Suppressor macrophage treated with lipopolysaccharide for 4 hours (primary cell): ENCODE data around the gene DEPDC1B.
"Not testable (repeated sequence)": the region's sequence is repeated elsewhere in the genome, so short reads cannot be mapped to it uniquely, and the experiment has no call there.

ENCODE experiments used
- DNase-seq: peaks from one replicate; pipeline ENCODE4 v3.0.0-alpha.2; 2020

The DEPDC1B gene

DNA sequence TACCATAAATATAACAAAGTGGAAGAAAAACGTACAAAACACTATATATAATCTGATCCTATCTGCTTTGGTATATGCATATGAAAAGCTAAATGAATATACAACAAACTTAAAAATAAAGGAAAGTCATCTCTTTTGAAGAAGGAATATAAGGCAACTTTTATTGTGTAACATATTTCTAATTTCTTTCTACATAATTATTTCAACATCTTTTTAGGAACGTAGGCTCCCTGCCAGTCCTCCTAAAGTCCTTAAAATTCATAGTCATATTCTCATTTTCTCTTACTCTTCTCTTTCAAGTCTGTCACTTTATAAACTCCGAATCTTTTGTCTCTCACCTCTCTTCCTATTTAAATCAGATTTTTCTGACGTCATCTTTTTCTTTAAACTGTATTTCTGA, 9.6 kb downstream of the DEPDC1B start:
- DNase-seq: no peak

DNA sequence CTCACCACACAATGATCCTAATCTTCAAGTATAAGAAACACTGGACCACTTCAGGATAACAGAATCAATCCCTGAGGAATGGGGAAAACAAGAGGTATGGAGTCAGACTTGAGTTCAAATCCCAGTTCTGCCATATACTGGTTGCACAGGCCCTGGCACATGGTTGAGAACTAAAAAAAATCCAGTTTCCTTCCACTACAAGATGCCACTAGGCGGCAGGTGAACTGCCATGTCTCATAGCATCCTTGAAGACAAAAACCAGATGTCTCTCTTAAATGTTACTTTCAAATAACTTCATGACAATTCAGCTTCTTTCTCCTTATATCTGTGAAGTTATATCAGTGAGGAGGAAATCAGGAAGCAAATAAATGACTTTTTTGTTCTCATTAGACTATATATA, 11.0 kb downstream of the DEPDC1B start:
- DNase-seq: no peak

DNA sequence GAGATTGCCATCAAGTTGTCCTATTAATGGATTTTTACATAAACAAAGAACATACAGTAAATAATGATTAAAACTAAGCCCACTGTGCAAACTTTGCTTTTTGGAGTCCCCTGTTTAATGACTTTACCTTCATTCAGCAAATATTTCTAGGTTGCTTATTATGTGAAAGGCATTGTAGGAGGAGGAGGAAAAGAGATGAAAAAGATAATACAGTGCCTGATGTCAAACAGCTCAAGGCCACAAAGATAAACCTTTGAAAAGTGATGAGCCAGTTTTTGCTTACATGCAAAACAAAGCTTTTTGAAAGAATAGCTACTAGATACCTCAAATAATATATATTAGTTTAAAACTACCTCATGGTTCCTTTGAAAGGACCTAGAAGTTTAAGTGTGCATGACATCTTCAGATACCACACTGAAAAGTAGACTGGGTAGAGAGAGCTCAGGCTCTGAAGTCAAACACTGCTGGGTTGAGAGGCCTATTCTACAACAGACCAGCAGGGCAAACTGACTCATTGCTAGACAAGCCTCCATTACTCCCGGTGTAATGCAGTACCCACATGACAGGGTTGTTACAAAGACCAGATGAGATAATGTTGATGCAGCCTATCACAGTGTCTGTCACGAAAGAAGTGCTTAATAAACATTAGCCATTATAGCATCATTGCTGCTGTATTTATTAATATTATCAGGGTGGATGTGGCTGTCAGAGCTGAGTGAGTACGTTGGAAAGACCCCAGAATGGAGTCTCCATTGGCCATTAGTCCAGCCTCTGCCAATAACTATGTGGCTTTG, 11.8 kb downstream of the DEPDC1B start:
- peak; percentile 44 for DNase-seq

DNA sequence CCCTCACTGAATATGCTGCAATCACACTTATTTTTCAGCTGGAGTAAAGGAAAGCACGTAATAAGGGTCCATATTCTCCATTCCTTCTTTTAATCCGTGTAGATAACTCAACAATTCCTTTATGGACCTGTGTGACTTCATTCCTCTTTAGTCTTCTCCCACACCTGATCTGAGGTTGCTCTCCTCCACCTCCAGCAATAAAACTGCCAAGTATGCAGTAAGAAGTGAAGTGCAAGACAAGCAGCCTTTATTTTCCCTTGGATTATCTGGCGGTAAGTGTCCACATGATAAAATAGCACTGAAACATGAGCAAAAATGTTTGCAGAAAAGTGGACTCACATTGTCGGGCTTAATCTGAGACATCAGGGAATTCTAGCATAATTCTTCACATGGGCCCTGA, 13.8 kb downstream of the DEPDC1B start:
- DNase-seq: no peak

DNA sequence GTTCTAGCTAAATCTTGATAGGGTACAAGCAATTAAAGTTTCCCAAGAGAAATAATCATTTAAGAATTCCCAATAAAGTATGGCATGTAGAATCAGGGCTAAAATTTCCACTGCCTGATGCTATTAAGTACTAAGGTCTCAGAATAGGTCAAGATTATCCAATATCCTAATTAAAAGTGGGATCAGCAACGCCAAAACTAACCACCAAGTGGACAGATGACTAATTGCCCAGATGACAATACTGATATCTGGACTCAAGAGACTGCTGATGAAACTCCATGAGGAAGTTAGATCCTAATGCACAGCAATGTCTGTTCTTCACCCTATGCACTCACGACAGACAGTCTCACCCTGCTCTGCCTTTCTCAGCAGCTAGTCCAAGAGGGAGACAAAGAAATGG, 14.3 kb downstream of the DEPDC1B start:
- DNase-seq: peak; percentile 49

DNA sequence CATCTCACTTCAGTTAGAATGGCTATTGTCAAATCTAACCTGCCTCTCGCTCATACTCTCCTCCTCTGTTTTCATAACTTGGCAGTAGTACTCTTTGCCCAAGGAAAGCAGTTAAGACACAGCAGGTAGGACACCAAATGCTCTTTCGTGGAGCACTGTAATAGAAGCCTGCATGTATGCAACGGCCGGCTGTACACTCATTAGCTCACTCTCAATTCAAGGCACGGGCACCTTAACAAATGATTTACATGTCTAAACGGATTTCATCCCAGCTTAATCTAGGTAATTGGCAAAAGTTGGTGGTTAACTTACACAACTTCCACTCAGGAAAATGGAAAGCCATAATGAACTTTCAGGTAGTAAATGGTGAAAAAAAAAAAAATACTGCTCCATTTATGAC, 14.9 kb downstream of the DEPDC1B start:
- DNase-seq: no peak

DNA sequence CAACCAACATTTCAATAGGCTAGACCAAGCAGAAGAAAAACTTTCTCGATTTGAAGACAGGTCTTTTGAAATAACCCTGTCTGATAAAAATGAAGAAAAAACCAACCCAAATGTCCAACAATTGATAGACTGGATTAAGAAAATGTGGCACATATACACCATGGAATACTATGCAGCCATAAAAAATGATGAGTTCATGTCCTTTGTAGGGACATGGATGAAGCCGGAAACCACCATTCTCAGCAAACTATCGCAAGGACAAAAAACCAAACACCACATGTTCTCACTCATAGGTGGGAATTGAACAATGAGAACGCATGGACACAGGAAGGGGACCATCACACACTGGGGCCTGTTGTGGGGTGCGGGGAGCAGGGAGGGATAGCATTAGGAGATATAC, 18.0 kb downstream of the DEPDC1B start:
- DNase-seq: not testable (repeated sequence)

DNA sequence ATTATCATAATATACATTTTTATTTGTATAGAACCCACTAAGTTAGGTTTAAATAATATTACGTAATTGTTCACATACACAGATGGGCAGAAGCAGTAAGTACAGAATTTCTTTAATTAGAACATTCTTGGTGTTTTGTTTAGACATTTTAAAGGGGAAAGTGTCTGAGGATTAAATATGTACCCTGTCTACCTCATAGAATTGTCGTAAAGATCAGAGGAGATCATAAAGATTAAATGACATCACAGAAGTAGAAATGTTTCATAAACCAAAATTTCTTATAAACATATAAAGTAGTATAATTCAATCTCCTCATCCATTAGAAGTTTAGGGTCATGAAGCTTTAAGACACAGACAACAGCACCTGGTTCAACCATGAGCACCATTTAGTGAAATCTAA, 20.1 kb downstream of the DEPDC1B start:
- no peak for DNase-seq

DNA sequence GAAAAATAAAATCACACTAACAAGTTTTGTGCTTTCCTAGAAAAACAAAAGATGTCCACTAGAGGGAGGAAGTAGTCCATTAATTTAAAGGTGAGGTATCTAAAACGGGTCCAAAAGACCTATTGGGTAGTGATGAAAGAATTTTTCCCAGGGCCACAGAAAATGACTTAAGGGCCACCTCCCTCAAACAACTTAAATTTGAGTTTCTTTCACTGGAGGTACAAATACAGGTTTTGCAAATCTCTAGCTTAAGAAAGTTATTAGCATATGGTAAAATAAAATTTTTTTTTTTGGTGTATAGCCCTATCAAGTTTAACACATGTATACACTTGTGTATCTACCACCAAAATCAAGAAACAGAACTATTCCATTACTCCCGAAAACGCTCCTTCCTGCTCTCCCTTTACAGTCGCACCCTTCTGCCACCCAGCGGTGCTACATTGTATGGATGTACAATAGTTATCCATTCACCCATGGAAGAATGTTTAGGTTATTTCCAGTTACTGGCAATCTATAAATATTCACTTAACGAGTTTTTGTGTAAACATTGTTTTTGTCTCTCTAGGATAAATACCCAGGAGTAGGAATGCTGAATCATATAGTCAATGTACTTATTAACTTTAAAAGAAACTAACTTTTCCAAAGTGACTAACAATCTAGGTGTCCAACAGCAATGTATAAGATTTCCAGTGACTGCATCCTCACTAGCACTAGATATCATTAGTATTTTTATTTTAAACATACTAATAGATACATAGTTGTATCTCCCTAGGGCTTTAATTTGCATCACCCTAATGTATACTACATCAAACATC, 21.9 kb downstream of the DEPDC1B start:
- peak; percentile 64 for DNase-seq

DNA sequence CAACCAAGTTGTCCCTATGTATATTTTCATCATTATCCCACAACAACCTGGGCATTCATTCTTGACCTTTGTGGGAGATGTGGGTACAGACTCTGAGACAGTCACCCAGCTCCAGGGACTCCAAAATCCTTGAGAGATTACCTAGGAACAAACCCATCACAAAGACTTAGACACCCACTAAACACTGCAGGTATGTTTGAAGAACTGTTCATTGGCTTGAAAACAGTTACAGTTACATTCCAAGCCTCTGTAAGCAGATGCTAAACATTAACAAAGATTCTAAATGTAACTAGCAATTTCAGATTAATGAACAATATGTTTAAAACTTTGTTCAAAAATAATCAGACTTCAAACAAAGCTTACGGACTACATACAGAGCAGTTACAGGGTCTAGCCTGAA, 24.7 kb downstream of the DEPDC1B start:
- no peak for DNase-seq

DNA sequence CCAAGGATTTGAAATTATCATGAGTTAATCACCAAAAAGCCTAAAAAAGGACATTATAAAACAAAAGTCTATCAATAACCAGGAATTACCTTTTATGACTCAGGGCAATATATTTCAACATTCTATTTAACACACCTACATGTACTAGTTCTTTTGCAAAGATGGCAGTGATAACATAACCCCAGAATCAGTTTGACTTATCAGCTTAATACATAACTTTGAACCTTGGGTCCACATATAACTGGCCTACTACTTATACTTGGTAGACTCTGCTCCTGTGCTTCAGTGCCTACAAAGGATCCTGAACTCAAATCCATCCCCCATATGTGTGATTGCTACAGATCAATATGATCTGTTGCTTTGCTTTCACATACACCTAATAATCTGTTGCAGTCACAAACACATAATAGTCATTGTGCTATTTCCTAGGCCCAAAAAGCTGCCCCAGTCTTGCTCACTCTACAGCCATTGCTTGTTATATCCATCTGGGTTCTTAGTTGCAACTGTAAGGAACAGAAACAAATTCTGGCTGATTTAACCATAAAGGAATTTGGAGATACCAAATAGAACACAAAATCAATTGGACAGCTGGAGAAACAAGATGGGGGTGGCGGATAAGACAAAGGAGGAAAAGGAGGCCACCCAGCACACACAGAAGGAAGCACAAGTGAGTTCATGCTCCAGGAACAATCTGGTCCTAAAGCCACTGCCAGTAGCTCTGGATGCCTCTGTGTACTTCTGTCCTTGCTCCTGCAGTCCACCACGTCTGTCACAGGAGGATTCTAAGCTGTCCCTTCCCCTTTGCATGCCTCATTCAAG, 25.5 kb downstream of the DEPDC1B start:
- DNase-seq: no peak

DNA sequence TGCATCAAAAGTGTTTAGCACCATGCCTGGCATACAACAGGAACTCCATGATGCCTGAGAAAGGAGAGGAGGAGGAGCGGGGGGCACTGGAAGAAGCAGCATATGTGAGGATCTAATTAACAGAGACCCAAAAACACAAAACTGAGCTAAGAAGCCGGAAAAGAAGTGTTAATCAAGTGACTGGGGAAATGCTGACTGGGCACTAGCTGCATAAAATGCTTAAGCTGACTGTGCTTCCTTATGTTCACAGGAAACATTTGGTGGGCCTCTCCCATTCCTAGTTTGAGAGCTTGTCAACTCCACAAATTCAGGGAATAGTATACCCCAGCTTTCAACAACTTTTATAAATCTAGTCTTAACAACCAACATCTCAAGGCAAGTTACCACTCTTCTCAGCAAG, 26.6 kb downstream of the DEPDC1B start:
- DNase-seq: no peak

DNA sequence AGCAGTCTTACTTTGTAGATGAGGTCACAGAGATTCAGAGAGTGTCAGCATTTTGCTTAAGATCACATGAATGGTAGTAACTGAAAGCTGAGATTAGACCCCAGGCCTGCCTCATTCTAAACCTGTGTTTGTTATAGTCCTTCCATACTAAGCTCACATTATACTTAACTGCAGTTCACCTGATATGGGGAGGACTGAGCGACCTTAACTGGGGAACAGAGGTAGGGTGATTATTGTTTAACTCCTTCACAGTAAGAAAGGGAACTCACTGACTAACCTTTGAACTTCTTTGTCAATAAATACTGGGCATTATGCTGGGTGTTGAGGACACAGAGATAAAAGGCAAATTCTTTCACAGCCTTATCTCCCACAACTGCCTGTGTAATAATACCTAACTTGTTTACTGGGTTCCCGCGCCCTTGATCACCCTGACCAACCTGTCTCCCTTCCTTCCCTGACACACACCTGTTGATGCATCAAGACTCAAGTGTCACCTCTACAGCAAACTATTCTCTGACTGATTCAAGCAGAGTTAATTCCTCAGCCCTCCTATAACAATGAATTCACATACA, 27.2 kb downstream of the DEPDC1B start:
- DNase-seq: no peak

DNA sequence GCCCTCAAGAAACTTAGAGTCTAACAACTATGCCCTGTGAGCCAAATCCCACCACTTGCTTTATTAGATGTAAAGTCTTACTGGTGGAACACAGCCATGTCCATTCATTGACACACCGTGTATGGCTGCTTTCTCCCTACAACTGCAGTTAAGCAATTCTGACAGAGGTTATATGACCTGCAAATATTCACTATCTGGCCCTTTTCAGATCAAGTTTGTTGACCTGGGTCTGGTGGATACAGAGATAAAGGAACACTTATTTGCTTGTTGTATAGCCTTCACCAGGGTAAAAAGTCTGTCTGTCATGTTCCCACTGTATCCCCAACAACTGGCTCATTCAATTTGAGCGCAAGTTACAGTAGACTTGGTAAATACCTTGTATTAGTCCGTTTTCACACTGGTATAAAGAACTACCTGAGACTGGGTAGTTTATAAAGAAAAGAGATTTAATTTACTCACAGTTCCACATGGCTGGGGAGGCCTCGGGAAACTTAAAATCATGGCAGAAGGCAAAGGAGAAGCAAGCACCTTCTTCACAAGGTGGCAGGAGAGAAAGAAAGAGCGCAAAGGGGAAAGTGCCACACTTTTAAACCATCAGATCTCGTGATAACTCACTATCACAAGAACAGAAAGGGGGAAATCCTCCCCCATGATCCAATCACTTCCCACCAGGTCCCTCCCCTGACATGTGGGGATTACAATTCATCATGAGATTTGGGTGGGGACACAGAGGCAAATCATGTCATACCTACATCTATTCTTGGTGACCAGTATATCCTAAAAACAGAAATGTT, 27.9 kb downstream of the DEPDC1B start:
- DNase-seq: no peak

DNA sequence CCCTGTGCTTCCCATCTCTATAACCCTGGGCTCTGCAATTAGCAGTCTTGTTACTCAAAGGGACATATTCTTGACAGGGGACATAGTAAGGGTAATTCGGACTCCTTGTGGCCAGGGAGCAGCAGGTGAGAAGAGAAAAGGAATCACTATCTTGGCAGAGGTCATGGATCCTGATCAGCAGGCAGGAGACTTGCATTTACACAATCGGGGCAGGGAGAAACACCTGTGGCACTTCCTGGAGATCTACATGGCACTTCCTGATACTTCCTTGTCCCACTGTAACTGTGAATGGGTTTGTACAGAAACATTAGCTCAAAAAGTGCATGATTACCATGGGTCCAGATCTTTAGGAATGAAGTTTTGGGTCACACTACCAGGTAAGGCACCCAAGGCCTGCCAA, 29.2 kb downstream of the DEPDC1B start:
- DNase-seq: no peak

DNA sequence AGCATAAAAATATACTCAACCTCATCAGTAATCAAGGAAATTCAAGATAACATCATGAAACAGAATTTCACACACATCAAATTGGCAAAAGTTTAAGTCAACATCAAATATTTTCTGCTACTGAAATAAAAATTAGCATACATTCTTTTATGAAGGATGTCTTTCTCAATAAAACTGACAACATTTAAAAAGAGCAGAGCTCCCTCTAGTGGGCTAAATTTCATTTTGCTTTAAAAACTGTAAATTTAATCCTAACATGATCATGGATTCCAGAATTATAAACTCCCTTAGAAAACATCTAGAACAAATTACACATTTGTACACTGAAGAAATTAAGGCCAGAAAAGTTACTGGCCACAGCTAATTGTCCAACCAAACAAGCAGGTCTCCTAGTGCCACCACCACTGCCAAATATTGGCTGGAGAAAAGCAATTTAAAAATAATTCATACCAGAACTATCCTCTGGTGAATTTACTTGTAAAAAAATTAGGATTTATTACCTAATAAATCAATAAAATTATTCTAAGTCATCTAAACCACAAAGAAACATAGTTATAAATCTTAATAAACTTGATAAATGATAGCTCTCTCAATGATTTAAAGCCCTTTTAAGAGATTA, 31.2 kb downstream of the DEPDC1B start:
- DNase-seq: peak; percentile 74

DNA sequence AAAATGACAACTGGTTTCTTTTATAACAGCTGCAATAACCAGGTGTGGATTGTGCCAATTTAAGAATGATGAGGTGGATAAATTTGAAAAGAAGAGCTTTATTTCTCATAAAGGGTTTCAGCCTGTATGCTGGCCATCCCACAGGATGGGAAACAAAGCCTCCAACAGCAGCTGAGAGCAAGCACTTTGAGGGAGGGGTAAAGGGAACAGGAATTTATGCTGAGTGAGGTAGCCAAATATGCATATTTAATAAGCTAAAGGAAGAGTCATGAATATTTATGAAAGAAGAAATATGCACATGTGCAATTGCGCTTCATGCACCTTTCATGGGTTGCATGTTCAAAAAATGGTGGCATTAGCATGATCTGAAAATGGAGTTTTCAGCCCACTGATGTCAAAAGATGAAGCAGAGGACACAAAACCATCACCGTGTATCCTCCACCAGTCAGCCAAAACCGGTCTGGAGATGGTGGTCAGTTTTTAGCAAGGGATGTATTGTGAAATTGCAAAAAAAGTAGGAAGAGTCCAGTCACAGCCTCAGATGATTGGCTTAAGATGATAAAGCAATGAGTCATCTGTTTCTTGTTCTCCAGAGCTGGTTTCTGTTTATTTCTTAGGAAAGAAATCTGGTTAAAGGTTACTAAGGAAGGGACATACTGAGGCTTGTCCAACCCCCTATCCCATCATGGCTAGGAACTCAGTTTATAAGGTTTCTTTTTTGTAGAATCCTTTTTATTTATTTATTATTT, 47.9 kb downstream of the DEPDC1B start:
- peak; percentile 83 for DNase-seq

DNA sequence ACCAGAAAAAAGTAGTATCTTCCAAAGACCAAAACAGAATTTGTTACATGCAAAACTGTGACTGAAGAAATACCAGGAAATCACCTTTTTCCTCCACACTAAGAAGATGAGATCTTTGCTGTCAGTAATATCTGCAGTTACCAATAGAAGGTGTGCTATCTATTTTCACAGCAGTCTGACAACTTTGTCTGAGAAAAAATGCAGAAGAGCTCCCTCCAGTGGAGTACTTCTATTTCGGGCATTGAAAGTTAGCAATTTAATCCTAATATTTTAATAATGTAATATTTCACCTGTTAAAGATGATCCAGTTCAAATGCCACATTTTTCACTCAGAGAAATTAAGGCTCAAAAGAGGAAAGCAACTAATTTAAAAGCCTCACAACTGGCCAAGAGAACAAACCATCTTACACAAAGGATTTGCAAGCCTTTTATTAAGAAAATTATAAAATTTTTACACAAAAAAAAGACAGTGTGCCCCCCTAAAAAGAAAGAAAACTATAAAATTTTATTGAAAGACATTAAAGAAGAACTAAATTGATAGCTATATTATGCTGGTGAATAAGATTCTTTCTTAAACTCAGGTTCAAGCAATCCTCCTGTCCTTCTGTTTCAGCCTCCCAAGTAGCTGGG, 50.6 kb downstream of the DEPDC1B start:
- peak; percentile 47 for DNase-seq

DNA sequence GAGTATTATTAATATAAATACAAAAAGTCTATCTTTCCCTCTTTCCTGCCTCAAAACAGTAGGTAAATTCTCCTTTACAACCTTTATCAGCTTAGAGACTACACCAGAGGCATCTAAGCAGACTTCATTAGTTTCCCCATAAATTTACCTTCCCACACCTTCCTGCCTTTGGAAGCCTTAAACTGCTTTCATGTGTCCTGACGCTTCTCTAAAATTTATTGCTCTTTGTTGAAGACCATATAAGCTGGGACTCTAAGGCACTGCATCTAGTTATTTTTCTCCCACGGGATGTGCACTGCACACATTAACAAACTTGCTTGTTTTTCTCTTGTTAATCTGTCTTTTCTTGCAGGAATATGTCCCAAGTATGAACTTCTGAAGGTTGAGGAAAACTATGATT, 51.8 kb downstream of the DEPDC1B start:
- no peak for DNase-seq

DNA sequence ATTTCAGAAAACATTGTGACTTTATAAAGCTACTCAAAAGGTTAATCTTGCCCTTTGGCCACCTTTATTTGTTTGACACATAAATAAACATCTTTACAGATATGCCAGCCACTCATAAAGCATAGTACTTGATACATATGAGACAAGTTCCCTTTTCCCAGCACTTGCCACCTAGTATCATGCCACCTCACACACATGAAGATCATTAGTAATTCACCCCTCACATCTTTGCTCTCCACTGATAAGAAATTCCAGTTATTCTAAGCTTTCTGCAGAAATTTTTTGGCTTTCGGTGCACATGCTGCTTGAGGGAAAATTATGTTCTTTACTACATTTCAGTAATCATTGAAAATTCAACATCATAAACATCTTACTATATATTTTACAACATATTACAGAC, 59.1 kb downstream of the DEPDC1B start:
- no peak for DNase-seq

DNA sequence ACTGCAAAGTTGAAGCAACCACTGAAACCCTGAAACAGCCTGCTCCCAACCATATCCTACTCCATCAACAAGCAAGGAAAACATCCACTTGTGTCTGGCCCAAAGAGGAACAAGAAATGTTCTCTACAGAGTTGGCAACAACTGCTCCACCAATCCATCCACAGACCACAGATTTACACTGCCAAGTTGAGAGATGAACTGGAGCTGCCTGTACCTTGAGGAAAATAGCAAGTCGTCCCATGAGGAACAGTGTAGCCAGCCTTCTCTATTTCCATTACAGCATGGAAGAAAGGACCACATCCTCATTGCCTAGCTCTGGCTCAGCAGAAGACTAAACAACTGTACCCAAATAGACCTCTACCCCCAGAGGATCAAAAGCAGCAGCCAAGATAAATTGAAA, 60.4 kb downstream of the DEPDC1B start:
- DNase-seq: no peak
